ENCODE results near the gene MRPS14.
"Not testable (repeated sequence)": the region's sequence is repeated elsewhere in the genome, so short reads cannot be mapped to it uniquely, and the experiment has no call there.

The MRPS14 gene

DNA sequence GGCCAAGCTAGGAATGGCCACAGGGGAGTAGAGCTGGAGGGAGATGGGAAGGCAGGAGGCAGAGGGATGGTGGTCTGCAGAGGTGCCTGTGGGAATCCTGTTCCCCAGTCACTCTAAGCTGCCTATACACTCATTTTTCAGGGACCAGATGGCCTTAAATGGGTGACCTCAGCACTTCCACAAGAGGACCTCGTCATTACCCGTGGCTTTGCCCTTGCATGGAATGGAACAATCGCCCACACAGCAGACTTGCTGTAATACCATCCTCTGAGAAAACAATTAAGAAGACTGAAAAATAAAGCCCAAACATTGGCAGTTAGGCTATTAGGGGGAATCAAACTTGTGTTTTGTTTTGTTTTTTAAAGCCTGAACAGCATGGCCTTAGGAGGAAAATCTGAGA lies 31.5 kb upstream of the MRPS14 start:
- DNase-seq (ENCODE audit: low read depth, low spot score) = no peak
- H3K36me3 ChIP-seq (ENCODE audit: insufficient read depth, low read length) = no peaks in the 10 kb centered on the region
- TF ChIP-seq POLR2AphosphoS5 (IDR thresholded peaks at IDR 0.05; ENCODE audit: borderline replicate concordance, low read depth, low read length) (no peak), EZH2 (IDR thresholded peaks at IDR 0.05) (no peak), FOXP2 (optimal IDR thresholded peaks at IDR 0.05; ENCODE audit: control extremely low read depth, extremely low read length, insufficient read depth) (no peak)
- H3K4me3 ChIP-seq = no peak overlapping the region
- no peaks in the 10 kb centered on the region for H3K9me3 ChIP-seq (ENCODE audit: low read depth, low read length)
- H3K27ac ChIP-seq = no peak overlapping the region
- no peak overlapping the region for H3K9ac ChIP-seq (ENCODE audit: insufficient read length)

DNA sequence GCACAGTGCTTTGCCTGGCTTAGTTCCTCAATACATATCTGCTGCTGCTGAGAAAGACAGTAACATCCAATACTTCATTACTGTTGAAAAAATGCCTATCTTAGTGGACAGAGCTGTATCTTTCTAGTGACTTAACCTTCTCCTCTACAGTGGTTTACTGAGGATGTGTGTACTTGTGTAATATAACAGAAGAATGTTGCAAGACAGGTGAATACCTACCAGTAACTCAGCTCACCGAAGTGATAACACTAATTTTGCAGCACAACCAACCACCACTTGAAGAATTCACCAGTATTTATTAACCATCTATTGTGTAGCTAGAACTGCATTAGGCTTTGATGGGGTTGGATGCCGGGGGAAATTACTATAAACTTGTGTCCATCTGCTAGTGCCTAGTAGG lies 27.8 kb upstream of the MRPS14 start:
- no peak overlapping the region for H3K9ac ChIP-seq (ENCODE audit: insufficient read length)
- TF ChIP-seq EZH2 (IDR thresholded peaks at IDR 0.05) (no peak), FOXP2 (optimal IDR thresholded peaks at IDR 0.05; ENCODE audit: control extremely low read depth, extremely low read length, insufficient read depth) (no peak), POLR2AphosphoS5 (IDR thresholded peaks at IDR 0.05; ENCODE audit: borderline replicate concordance, low read depth, low read length) (no peak)
- H3K27ac ChIP-seq = no peak overlapping the region
- no peak overlapping the region for H3K4me3 ChIP-seq
- DNase-seq (ENCODE audit: low read depth, low spot score) = no peak
- no peaks in the 10 kb centered on the region for H3K36me3 ChIP-seq (ENCODE audit: insufficient read depth, low read length)
- no peaks in the 10 kb centered on the region for H3K9me3 ChIP-seq (ENCODE audit: low read depth, low read length)

DNA sequence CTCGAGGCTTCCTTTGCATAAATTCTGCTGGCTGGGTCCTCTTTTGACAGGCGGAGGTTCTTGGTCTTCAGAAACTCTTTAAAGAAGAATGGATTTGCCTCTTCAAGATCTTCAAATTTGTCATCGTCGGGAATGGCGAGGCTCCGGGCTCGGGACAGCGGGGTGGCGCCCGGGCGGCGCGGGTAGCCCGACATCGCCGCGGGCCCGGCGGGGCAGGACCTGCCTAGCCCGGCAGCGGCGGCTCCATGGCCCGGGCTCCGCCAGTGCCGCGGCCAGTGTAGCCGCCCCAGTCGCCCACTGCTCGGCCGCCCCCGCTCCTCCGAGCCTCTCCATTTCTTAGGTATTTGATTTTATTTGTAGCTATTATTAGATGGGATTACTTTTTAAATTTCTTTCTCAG lies 22.3 kb upstream of the MRPS14 start:
- no peak for TF ChIP-seq FOXP2 (optimal IDR thresholded peaks at IDR 0.05; ENCODE audit: control extremely low read depth, extremely low read length, insufficient read depth)
- TF ChIP-seq EZH2 (IDR thresholded peaks at IDR 0.05) = no peak
- TF ChIP-seq POLR2AphosphoS5 (IDR thresholded peaks at IDR 0.05; ENCODE audit: borderline replicate concordance, low read depth, low read length) = no peak
- H3K4me3 ChIP-seq = no peak overlapping the region
- no peak overlapping the region for H3K27ac ChIP-seq
- no peak for DNase-seq (ENCODE audit: low read depth, low spot score)
- H3K9me3 ChIP-seq (ENCODE audit: low read depth, low read length) = no peaks in the 10 kb centered on the region
- no peaks in the 10 kb centered on the region for H3K36me3 ChIP-seq (ENCODE audit: insufficient read depth, low read length)
- no peak overlapping the region for H3K9ac ChIP-seq (ENCODE audit: insufficient read length)

DNA sequence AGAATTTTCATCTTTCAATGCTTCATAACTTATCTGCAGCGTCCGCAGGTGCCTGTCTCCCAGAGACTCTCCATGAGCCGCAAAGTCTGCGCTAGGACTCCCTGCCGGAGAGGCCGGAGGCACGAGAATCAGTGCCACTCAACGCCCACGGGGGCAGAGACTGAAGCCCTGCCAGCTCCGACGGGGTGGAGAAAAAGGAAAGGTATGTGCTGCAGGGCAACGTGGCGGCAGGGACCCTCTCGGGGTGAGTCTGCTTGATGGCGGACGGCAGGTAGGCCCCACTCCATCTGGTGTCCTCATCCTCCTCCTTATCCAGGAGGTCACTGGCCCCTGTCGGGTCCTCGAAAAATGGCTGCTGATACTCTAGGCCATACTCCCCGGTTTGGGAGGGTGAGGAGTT lies 21.9 kb upstream of the MRPS14 start:
- no peak for DNase-seq (ENCODE audit: low read depth, low spot score)
- Histone ChIP-seq H3K36me3 (ENCODE audit: insufficient read depth, low read length) (no peaks in the 10 kb centered on the region), H3K4me3 (peak overlapping the region; percentile 70)

DNA sequence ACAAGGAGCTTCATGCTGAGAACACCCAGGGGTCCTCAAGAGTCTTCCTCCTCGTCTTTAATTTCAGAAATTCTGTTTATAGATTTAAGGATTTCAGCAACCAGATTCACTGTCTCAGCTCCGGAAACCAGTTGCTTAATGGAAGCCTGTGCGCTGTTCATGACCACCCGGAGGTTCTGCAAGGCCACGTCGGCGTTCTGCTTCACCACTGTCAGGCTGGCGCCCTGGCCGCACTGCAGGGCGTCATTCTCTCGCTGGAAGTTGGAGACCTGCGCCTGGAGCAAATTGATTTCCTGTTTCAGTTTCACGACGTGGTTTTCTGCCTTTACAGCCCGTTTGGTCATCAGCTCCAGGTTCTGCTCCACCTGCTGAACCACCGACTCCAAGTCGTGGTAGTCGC lies 21.4 kb upstream of the MRPS14 start:
- peak overlapping the region; percentile 48 for H3K9ac ChIP-seq (ENCODE audit: insufficient read length)
- peak overlapping the region; percentile 83 for H3K27ac ChIP-seq
- H3K4me3 ChIP-seq = peak overlapping the region; percentile 70
- not testable (repeated sequence) for DNase-seq (ENCODE audit: low read depth, low spot score); H3K36me3 ChIP-seq (ENCODE audit: insufficient read depth, low read length); H3K9me3 ChIP-seq (ENCODE audit: low read depth, low read length)

More for the DNA sequence above, 21.9 kb upstream of the MRPS14 start:
- Histone ChIP-seq H3K9ac (ENCODE audit: insufficient read length) (no peak overlapping the region), H3K27ac (peak overlapping the region; percentile 83), H3K9me3 (ENCODE audit: low read depth, low read length) (no peaks in the 10 kb centered on the region)
- TF ChIP-seq POLR2AphosphoS5 (IDR thresholded peaks at IDR 0.05; ENCODE audit: borderline replicate concordance, low read depth, low read length) (no peak), EZH2 (IDR thresholded peaks at IDR 0.05) (no peak), FOXP2 (optimal IDR thresholded peaks at IDR 0.05; ENCODE audit: control extremely low read depth, extremely low read length, insufficient read depth) (no peak)

DNA sequence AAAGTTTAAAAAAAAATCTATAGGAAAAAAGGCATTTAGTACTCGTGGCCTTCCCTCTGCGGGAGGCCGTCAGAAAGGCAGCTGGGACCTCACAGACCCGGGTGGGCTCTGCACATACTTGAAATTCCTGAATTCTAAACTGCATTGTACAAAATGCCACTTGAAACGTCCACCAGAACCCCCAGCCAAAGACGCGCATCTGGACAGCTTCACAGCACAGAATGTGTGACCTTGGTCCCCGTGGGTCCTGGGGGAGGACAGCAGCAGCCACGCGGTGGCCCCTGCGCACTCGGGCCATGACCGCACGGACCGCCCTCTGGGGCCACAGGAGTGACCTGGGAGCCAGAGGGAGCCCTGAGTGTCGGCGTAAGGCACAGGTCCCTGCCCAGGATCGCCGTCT lies 20.6 kb upstream of the MRPS14 start:
- no peaks in the 10 kb centered on the region for H3K36me3 ChIP-seq (ENCODE audit: insufficient read depth, low read length)
- peak overlapping the region; percentile 83 for H3K27ac ChIP-seq
- TF ChIP-seq POLR2AphosphoS5 (IDR thresholded peaks at IDR 0.05; ENCODE audit: borderline replicate concordance, low read depth, low read length) (no peak), EZH2 (IDR thresholded peaks at IDR 0.05) (no peak), FOXP2 (optimal IDR thresholded peaks at IDR 0.05; ENCODE audit: control extremely low read depth, extremely low read length, insufficient read depth) (no peak)
- H3K9ac ChIP-seq (ENCODE audit: insufficient read length) = no peak overlapping the region
- no peaks in the 10 kb centered on the region for H3K9me3 ChIP-seq (ENCODE audit: low read depth, low read length)
- no peak for DNase-seq (ENCODE audit: low read depth, low spot score)
- H3K4me3 ChIP-seq = no peak overlapping the region; the same call in 1 of the 2 replicates

DNA sequence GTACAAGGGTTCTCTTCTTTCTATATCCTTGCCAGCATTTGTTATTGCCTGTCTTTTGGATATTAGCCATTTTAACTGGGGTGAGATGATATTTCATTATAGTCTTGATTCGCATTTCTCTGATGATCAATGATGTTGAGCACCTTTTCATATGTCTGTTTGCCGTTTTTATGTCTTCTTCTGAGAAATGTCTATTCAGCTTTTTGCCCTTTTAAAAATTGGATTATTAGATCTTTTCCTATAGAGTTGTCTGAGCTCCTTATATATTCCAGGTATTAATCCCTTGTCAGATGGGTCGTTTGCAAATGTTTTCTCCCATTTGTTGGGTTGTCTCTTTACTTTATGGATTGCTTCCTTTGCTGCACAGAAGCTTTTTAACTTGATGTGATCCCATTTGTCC lies 19.4 kb upstream of the MRPS14 start:
- DNase-seq (ENCODE audit: low read depth, low spot score) = no peak
- no peak overlapping the region for H3K27ac ChIP-seq
- H3K36me3 ChIP-seq (ENCODE audit: insufficient read depth, low read length) = no peaks in the 10 kb centered on the region
- H3K9ac ChIP-seq (ENCODE audit: insufficient read length) = no peak overlapping the region
- TF ChIP-seq POLR2AphosphoS5 (IDR thresholded peaks at IDR 0.05; ENCODE audit: borderline replicate concordance, low read depth, low read length) (no peak), FOXP2 (optimal IDR thresholded peaks at IDR 0.05; ENCODE audit: control extremely low read depth, extremely low read length, insufficient read depth) (no peak), EZH2 (IDR thresholded peaks at IDR 0.05) (no peak)
- no peaks in the 10 kb centered on the region for H3K9me3 ChIP-seq (ENCODE audit: low read depth, low read length)
- H3K4me3 ChIP-seq = no peak overlapping the region

DNA sequence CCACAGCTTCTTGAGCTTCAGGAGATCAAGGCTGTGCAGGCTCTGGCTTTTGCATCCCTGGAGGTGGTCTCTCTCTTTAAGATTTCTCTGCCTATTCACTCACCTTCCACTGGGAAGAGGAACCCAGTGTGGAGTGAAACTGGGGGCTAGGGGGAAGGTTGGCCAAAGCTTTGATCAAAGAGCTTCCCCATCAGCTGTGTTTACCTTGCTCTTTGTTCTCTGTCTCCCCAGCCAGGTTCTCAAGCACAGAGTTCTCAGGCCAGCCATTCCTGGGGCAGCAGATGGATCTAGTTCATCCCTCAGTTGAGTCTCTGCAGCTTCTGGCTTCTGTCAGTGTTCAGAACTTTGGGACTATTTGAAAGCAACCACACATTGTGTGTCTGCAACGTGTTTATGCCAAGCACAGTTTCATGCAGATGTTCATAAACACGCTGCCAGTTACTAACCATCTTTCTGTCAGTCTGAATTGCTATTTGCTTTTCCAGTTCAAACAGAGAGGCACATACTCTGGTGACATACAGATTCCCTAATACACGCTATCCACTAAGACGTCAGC lies 17.2 kb upstream of the MRPS14 start:
- no peak overlapping the region for H3K4me3 ChIP-seq
- H3K9me3 ChIP-seq (ENCODE audit: low read depth, low read length) = no peaks in the 10 kb centered on the region
- H3K9ac ChIP-seq (ENCODE audit: insufficient read length) = no peak overlapping the region
- H3K27ac ChIP-seq = no peak overlapping the region
- DNase-seq (ENCODE audit: low read depth, low spot score) = no peak
- no peaks in the 10 kb centered on the region for H3K36me3 ChIP-seq (ENCODE audit: insufficient read depth, low read length)
- TF ChIP-seq FOXP2 (optimal IDR thresholded peaks at IDR 0.05; ENCODE audit: control extremely low read depth, extremely low read length, insufficient read depth) (no peak), POLR2AphosphoS5 (IDR thresholded peaks at IDR 0.05; ENCODE audit: borderline replicate concordance, low read depth, low read length) (no peak), EZH2 (IDR thresholded peaks at IDR 0.05) (no peak)

DNA sequence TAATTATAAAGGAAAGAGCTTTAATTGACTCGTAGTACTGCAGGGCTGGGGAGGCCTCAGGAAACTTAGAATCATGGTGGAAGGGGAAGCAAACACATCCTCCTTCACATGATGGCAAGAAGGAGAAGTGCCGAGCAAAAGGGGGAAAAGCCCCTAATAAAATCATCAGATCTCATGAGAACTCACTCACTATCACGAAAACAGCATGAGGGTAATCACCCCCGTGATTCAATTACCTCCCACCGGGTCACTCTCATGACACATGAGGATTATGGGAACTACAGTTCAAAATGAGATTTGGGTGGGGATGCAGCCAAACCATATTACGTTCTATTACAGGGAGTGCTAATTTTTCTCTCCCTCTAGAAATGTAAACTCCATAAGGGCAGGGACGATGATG lies 14.2 kb upstream of the MRPS14 start:
- no peak for TF ChIP-seq FOXP2 (optimal IDR thresholded peaks at IDR 0.05; ENCODE audit: control extremely low read depth, extremely low read length, insufficient read depth)
- TF ChIP-seq EZH2 (IDR thresholded peaks at IDR 0.05) = no peak
- no peak for TF ChIP-seq POLR2AphosphoS5 (IDR thresholded peaks at IDR 0.05; ENCODE audit: borderline replicate concordance, low read depth, low read length)
- Histone ChIP-seq H3K9me3 (ENCODE audit: low read depth, low read length) (no peaks in the 10 kb centered on the region), H3K36me3 (ENCODE audit: insufficient read depth, low read length) (no peaks in the 10 kb centered on the region), H3K4me3 (no peak overlapping the region), H3K27ac (no peak overlapping the region), H3K9ac (ENCODE audit: insufficient read length) (no peak overlapping the region)
- no peak for DNase-seq (ENCODE audit: low read depth, low spot score)

Data from SK-N-MC (cell line).